Activated CD8-positive, alpha-beta memory T cell treated with anti-CD3 and anti-CD28 coated beads, Interleukin-2, amount 50 U/mL, for 48 hours (primary cell): ENCODE measurements around the gene NUDT8.
A peak's percentile ranks its signal among the peaks of the same experiment; 100 is the strongest.
"Not testable (repeated sequence)": the region's sequence is repeated elsewhere in the genome, so short reads cannot be mapped to it uniquely, and the experiment has no call there.

Experiments used
- DNase-seq: peaks from one replicate; pipeline ENCODE4 v3.0.0-alpha.2; 2020

NUDT8 gene

GRCh38 chr11:67659651-67660165 is 30.0 kb upstream of the NUDT8 start:
- not testable (repeated sequence) for DNase-seq

- no peak for DNase-seq
Observed at GRCh38 chr11:67657300-67657699, 27.6 kb upstream of the NUDT8 start.

GRCh38 chr11:67656278-67656922 is 26.7 kb upstream of the NUDT8 start:
- DNase-seq, result no peak

GRCh38 chr11:67654225-67654624 is 24.5 kb upstream of the NUDT8 start:
- peak; percentile 22 for DNase-seq

GRCh38 chr11:67652965-67653845 is 23.5 kb upstream of the NUDT8 start:
- DNase-seq, result no peak

- no peak for DNase-seq
Observed at GRCh38 chr11:67651976-67652781, 22.4 kb upstream of the NUDT8 start.

GRCh38 chr11:67649634-67650510 is 20.1 kb upstream of the NUDT8 start:
- DNase-seq, result no peak

GRCh38 chr11:67648796-67649613 is 19.3 kb upstream of the NUDT8 start:
- no peak for DNase-seq

GRCh38 chr11:67648140-67648795 is 18.5 kb upstream of the NUDT8 start:
- DNase-seq, result peak; percentile 74

GRCh38 chr11:67647471-67647870 is 17.7 kb upstream of the NUDT8 start:
- no peak for DNase-seq

GRCh38 chr11:67646535-67647336 is 17.0 kb upstream of the NUDT8 start:
- no peak for DNase-seq

GRCh38 chr11:67645521-67646461 is 16.1 kb upstream of the NUDT8 start:
- DNase-seq, result no peak

GRCh38 chr11:67644472-67645418 is 15.0 kb upstream of the NUDT8 start:
- DNase-seq, result no peak

- DNase-seq, result no peak
Observed at GRCh38 chr11:67644042-67644441, 14.3 kb upstream of the NUDT8 start.

- no peak for DNase-seq
Observed at GRCh38 chr11:67642173-67643120, 12.7 kb upstream of the NUDT8 start.
